Astrocyte of the cerebellum (primary cell): ENCODE results near the gene EPOP.
"Not testable (repeated sequence)": the region's sequence is repeated elsewhere in the genome, so short reads cannot be mapped to it uniquely, and the experiment has no call there.

Experiments
- DNase-seq: peaks from one replicate; pipeline ENCODE4 v3.0.0-alpha.2; 2011; ENCODE audit warnings: low read depth
- H3K4me3 ChIP-seq: 2 replicates; pipeline ENCODE4 v1.5.1; 2011; ENCODE audit warnings: mild to moderate bottlenecking, low read depth, low read length, moderate library complexity
- in situ Hi-C: cut with HindIII; loops from 2 replicates; pipeline ENCODE4 v1.10.0; 2017; ENCODE audit warnings: low sequenced_read_pairs
- TF ChIP-seq, protein P1 (sequence below): IDR thresholded peaks from 2 replicates; pipeline ENCODE4 v1.5.1; 2012; ENCODE audit warnings: low read length, low read depth, moderate library complexity, mild to moderate bottlenecking; ENCODE audit errors: missing control alignments

Gene EPOP

DNA sequence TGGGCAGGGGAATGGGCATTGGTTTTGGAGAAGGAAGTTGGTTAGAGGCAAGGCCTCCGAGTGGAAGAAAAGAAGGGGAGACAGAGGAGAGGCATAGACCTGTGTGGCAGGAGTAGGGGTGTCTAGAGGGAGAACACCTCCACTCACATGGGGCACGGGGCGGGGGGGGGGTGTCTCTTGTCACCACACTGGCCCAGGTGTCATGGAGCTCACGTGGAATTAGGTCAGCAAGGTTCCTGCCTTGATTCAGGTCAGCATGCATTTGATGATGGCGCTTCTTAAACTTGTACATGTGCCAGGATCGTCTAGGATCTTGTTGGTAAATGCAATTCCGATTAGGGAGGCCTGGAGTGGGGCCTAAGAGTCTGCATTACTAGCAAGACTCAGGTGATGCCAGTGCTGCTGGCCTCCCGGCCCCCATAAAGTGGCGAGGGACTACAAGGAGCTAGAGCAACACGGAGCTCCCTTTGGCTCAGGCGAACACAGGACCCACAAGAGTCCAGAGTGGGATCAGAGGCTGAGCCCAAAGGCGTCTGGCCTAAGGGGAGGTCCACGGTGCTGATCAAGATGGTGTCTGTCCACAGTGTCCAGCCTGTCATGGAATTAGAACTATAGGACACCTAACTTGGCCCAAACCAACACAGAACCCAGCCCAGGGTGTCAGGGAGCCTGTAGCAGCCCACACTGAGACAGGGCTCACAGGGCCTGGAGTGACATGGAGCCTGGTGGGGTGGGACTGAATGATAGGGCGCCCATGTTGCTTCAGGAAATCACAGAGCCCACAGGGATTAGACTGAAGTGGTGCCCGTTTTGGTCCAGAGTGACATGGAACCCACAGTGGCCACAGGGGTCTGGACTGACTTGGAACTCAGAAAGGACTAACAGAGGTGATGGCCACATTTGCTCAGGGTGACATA is 16.7 kb downstream of the EPOP start:
- H3K4me3 ChIP-seq = no peak overlapping the region
- TF ChIP-seq, protein P1, sequence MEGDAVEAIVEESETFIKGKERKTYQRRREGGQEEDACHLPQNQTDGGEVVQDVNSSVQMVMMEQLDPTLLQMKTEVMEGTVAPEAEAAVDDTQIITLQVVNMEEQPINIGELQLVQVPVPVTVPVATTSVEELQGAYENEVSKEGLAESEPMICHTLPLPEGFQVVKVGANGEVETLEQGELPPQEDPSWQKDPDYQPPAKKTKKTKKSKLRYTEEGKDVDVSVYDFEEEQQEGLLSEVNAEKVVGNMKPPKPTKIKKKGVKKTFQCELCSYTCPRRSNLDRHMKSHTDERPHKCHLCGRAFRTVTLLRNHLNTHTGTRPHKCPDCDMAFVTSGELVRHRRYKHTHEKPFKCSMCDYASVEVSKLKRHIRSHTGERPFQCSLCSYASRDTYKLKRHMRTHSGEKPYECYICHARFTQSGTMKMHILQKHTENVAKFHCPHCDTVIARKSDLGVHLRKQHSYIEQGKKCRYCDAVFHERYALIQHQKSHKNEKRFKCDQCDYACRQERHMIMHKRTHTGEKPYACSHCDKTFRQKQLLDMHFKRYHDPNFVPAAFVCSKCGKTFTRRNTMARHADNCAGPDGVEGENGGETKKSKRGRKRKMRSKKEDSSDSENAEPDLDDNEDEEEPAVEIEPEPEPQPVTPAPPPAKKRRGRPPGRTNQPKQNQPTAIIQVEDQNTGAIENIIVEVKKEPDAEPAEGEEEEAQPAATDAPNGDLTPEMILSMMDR = no peak
- in situ Hi-C loops = no loop called here
- no peak for DNase-seq

DNA sequence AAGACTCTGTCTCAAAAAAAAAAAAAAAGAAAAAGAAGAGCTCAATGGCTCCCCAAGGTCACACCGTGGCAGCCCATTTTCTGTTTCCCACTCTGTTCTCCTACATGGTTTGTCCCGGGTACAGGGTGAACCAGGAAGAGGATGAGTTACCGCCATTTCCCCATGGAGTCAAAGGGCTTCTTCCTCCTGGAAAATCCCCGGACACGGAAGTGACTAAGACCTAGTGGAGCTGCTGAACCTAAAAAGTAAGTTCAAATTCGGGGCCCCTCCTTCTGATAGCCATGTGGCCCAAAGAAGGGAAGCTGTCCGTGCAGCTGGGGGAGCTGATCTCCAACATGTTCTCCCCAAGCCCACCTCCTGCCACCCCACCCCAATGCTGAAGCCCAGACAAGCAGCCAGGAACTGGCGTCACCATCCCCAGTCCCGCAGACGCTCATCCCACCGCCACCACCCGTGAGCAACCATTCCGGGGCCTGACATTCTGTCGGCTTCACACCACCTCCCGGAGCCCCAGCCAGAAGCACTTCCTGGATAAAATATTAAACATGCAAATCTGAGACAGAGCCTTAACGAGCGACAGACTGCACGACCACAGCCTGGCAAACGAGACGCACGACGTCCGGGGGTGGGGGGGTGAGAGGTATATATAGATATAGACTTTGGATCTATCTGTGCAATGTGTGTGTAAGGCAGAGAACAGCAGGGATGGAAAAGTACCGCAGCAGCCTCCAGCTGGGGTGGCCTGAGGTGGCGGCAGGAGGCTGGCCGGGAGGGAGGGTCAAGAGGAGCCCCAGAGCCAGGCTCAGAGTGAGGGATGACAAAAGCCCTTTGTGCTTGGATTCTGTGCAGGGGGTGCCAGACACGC is 17.6 kb downstream of the EPOP start:
- TF ChIP-seq, protein P1 = no peak
- H3K4me3 ChIP-seq = no peak overlapping the region
- in situ Hi-C loops = no loop called here
- no peak for DNase-seq

DNA sequence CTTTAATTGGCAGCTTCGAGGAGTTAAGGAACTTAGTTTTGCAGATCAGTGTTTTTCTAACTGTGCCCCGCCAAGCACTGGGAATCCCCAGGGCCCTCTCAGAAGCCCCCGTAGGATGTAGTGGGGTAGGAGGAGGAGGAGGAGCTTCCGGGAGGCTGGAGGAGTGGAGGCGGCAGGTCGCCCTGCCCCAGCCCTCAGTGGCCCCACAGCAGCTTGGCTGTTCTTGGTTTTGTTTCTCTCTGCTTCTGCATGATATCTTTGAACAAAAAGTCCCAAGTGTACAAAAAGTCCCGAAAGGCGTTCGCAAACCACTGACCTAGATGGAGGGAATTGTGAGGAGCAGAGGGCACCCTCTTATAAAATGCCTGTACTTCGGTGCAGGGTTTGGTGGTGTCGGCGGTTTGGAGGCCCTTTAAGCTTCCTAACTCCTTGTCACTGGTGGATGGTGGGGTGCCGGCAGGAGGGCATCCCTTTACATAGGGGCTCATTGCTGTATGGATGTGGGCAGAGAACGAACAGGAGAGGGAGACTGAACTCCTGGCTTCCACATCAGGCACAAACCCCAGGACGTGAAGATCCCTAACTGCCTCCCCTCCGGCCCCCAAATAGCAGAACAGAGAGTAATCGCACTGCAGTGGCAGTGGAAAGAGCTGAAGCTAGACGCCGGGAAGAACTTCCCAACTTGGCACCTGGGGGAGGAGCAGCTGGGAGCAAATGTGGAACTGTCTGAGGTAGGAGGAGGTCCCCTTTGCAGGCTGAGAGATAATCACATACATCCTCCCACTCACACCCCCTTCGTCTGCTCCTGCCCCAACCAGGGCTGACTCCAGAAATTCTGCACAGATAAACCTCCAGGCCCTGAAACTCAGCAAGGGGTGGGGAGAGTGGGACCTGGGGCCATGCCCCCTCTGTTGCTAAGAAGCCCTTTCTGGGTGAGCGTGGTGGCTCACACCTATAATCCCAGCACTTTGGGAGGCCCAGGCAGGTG is 20.1 kb downstream of the EPOP start:
- no peak for DNase-seq
- TF ChIP-seq, protein P1 = no peak
- in situ Hi-C loops = no loop called here
- no peak overlapping the region for H3K4me3 ChIP-seq

GRCh38 chr17:38653679-38654078 is 21.1 kb downstream of the EPOP start:
- TF ChIP-seq, protein P1 = no peak
- no peak for DNase-seq
- no peak overlapping the region for H3K4me3 ChIP-seq
- in situ Hi-C loops = no loop called here

GRCh38 chr17:38653230-38653629 is 21.5 kb downstream of the EPOP start:
- TF ChIP-seq, protein P1 = no peak
- H3K4me3 ChIP-seq = no peak overlapping the region
- no peak for DNase-seq
- in situ Hi-C loops = no loop called here

DNA sequence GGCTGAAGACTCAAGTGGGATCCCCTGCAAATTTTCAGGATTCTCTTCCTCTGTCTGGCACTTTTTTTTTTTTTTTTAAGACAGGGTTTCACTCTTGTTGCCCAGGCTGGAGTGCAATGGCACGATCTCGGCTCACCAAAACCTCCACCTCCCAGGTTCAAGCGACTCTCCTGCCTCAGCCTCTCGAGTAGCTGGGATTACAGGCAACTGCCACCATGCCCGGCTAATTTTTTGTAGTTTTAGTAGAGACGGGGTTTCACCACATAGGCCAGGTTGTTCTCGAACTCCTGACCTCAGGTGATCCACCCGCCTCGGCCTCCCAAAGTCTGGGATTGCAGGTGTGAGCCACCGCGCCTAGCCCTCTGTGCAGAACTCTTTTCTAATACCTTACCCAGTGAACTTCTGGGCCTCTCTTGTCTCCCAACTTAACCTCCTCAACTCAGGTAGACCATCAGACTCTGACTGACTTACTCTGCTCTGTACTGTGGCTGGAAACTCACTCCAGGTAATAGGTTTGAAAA is 24.0 kb downstream of the EPOP start:
- in situ Hi-C loops, DNase-seq: not testable (repeated sequence)

More for the DNA sequence above, 24.0 kb downstream of the EPOP start:
- not testable (repeated sequence) for H3K4me3 ChIP-seq
